Pancreas (tissue), 8 donors: ENCODE data around the gene PCDHGA3. TPM values are rescaled to one million over a fixed set of nuclear protein-coding genes. Genes with fewer than 3 reads are reported as not detected.

Experiments used
- polyA plus RNA-seq, 2 donors: library from polyadenylated mRNA; stranded (reverse); fragments of 200-250 nt; gene quantifications; one replicate each; pipeline ENCODE4 v1.2.3, GENCODE V29; 2013
- total RNA-seq, 6 donors: library from RNA; stranded (reverse); fragmentation: NEBNext Ultra II Directional in 4 of 6; extraction: Animal tissue kit (Norgen Biotek cat#: 25700) in 4 of 6; gene quantifications; one replicate each; pipeline versions ENCODE4 v1.2.1 to v1.2.4, GENCODE V29; 2021 to 2023
- donor health status: healthy with polysubstance abuse.
- donor health status: DM: no; HTN: no; CAD: no; lungs with moderate emphysema.
- donor health status: DM: no; HTN: no; CAD: no.
- donor health status: Bipolar disorder and iron deficiency.
- donor health status: DM: yes; HTN: yes; CAD: no.
- donor health status: DM: no; HTN: no; CAD: no.
- donor health status: DM: no; HTN: no; CAD: no.
- donor health status: DM: yes; HTN: yes; CAD: no.

PCDHGA3 gene
- total and polyA plus RNA-seq, 8 donors, result 0.52 to 2.4 (median 1.6) TPM

Other genes with a start within 250 kb of the PCDHGA3 start
Only the 30 nearest of the 38 such genes appear.
- 1 to 10 TPM in 1 of 6 donors, under 1 TPM in 5; 0.35 to 1.1 (median 0.51) TPM for gene PCDHB9, start 156.7 kb upstream of the PCDHGA3 start, total RNA-seq
- 1 to 10 TPM in 1 of 2 donors, under 1 TPM in 1; 0.76 to 1.2 TPM for gene PCDHB9, start 156.7 kb upstream of the PCDHGA3 start, polyA plus RNA-seq
- gene PCDHB10, start 151.5 kb upstream of the PCDHGA3 start, total RNA-seq, result 1 to 10 TPM in 1 of 6 donors, under 1 TPM in 5; 0.49 to 1.5 (median 0.63) TPM
- gene PCDHB10, start 151.5 kb upstream of the PCDHGA3 start, polyA plus RNA-seq, result 1 to 10 TPM in 1 of 2 donors, under 1 TPM in 1; 0.30 to 1.4 TPM
- 1 to 10 TPM; 2.1 to 9.0 (median 4.9) TPM for gene PCDHB11, start 144.2 kb upstream of the PCDHGA3 start, total RNA-seq
- 1 to 10 TPM in 1 of 2 donors, under 1 TPM in 1; 0.72 to 2.3 TPM for gene PCDHB11, start 144.2 kb upstream of the PCDHGA3 start, polyA plus RNA-seq
- gene PCDHB12, start 135.1 kb upstream of the PCDHGA3 start, total RNA-seq, result 1 to 10 TPM; 1.3 to 2.5 (median 1.5) TPM
- gene PCDHB12, start 135.1 kb upstream of the PCDHGA3 start, polyA plus RNA-seq, result 1 to 10 TPM in 1 of 2 donors, under 1 TPM in 1; 0.46 to 1.3 TPM
- 1 to 10 TPM; 2.4 to 3.3 (median 3.0) TPM for gene PCDHB13, start 129.9 kb upstream of the PCDHGA3 start, total RNA-seq
- gene PCDHB13, start 129.9 kb upstream of the PCDHGA3 start, polyA plus RNA-seq, result 1 to 10 TPM; 1.2 to 1.9 TPM
- gene PCDHB14, start 120.5 kb upstream of the PCDHGA3 start, total RNA-seq, result 1 to 10 TPM; 1.9 to 2.7 (median 2.1) TPM
- gene PCDHB14, start 120.5 kb upstream of the PCDHGA3 start, polyA plus RNA-seq, result 1 to 10 TPM; 2.8 to 2.9 TPM
- 1 to 10 TPM; 1.7 to 2.6 (median 2.4) TPM for gene PCDHB15, start 98.4 kb upstream of the PCDHGA3 start, total RNA-seq
- 1 to 10 TPM; 1.8 to 2.8 TPM for gene PCDHB15, start 98.4 kb upstream of the PCDHGA3 start, polyA plus RNA-seq
- under 1 TPM in 5 of 6 donors, not detected in 1; 0.14 to 0.69 (median 0.19) TPM for gene SLC25A2, start 39.8 kb upstream of the PCDHGA3 start, total RNA-seq
- under 1 TPM in 1 of 2 donors, not detected in 1; 0.30 TPM for gene SLC25A2, start 39.8 kb upstream of the PCDHGA3 start, polyA plus RNA-seq
- gene TAF7, start 23.0 kb upstream of the PCDHGA3 start, total RNA-seq, result 10 to 100 TPM; 17.7 to 40.2 (median 22.7) TPM
- 10 to 100 TPM; 16.6 to 47.4 TPM for gene TAF7, start 23.0 kb upstream of the PCDHGA3 start, polyA plus RNA-seq
- gene PCDHGA1, start 13.3 kb upstream of the PCDHGA3 start, total RNA-seq, result under 1 TPM; 0.22 to 0.67 (median 0.40) TPM
- gene PCDHGA1, start 13.3 kb upstream of the PCDHGA3 start, polyA plus RNA-seq, result under 1 TPM; 0.19 to 0.33 TPM
- 1 to 10 TPM in 5 of 6 donors, under 1 TPM in 1; 0.75 to 2.1 (median 1.5) TPM for gene PCDHGA2, start 5.1 kb upstream of the PCDHGA3 start, total RNA-seq
- under 1 TPM; 0.46 to 0.94 TPM for gene PCDHGA2, start 5.1 kb upstream of the PCDHGA3 start, polyA plus RNA-seq
- gene PCDHGB1, start 6.3 kb downstream of the PCDHGA3 start, total RNA-seq, result 1 to 10 TPM; 1.5 to 3.2 (median 1.9) TPM
- 1 to 10 TPM in 1 of 2 donors, under 1 TPM in 1; 0.31 to 1.1 TPM for gene PCDHGB1, start 6.3 kb downstream of the PCDHGA3 start, polyA plus RNA-seq
- 1 to 10 TPM; 1.8 to 2.9 (median 2.2) TPM for gene PCDHGA4, start 11.2 kb downstream of the PCDHGA3 start, total RNA-seq
- gene PCDHGA4, start 11.2 kb downstream of the PCDHGA3 start, polyA plus RNA-seq, result 1 to 10 TPM in 1 of 2 donors, under 1 TPM in 1; 0.61 to 1.0 TPM
- gene PCDHGB2, start 16.2 kb downstream of the PCDHGA3 start, total RNA-seq, result 1 to 10 TPM; 1.8 to 2.8 (median 2.2) TPM
- 1 to 10 TPM in 1 of 2 donors, under 1 TPM in 1; 0.63 to 1.1 TPM for gene PCDHGB2, start 16.2 kb downstream of the PCDHGA3 start, polyA plus RNA-seq
- 1 to 10 TPM; 1.2 to 2.1 (median 1.6) TPM for gene PCDHGA5, start 20.3 kb downstream of the PCDHGA3 start, total RNA-seq
- gene PCDHGA5, start 20.3 kb downstream of the PCDHGA3 start, polyA plus RNA-seq, result 1 to 10 TPM in 1 of 2 donors, under 1 TPM in 1; 0.40 to 1.1 TPM
- gene PCDHGB3, start 26.4 kb downstream of the PCDHGA3 start, total RNA-seq, result 1 to 10 TPM; 1.7 to 3.0 (median 2.3) TPM
- under 1 TPM; 0.59 to 0.99 TPM for gene PCDHGB3, start 26.4 kb downstream of the PCDHGA3 start, polyA plus RNA-seq
- gene PCDHGA6, start 30.1 kb downstream of the PCDHGA3 start, total RNA-seq, result 1 to 10 TPM; 1.4 to 3.1 (median 2.0) TPM
- gene PCDHGA6, start 30.1 kb downstream of the PCDHGA3 start, polyA plus RNA-seq, result 1 to 10 TPM; 1.1 to 1.4 TPM
- 1 to 10 TPM; 1.2 to 2.0 (median 1.7) TPM for gene PCDHGA7, start 38.9 kb downstream of the PCDHGA3 start, total RNA-seq
- 1 to 10 TPM in 1 of 2 donors, under 1 TPM in 1; 0.92 to 1.3 TPM for gene PCDHGA7, start 38.9 kb downstream of the PCDHGA3 start, polyA plus RNA-seq
- gene PCDHGB4, start 43.9 kb downstream of the PCDHGA3 start, total RNA-seq, result 1 to 10 TPM; 1.5 to 3.1 (median 1.9) TPM
- under 1 TPM; 0.56 to 0.65 TPM for gene PCDHGB4, start 43.9 kb downstream of the PCDHGA3 start, polyA plus RNA-seq
- 1 to 10 TPM in 2 of 6 donors, under 1 TPM in 4; 0.72 to 1.1 (median 0.91) TPM for gene PCDHGA8, start 48.8 kb downstream of the PCDHGA3 start, total RNA-seq
- gene PCDHGA8, start 48.8 kb downstream of the PCDHGA3 start, polyA plus RNA-seq, result under 1 TPM; 0.12 to 0.49 TPM
- 1 to 10 TPM; 4.0 to 7.9 (median 5.4) TPM for gene PCDHGB5, start 54.1 kb downstream of the PCDHGA3 start, total RNA-seq
- 1 to 10 TPM; 1.1 to 1.4 TPM for gene PCDHGB5, start 54.1 kb downstream of the PCDHGA3 start, polyA plus RNA-seq
- gene PCDHGA9, start 58.9 kb downstream of the PCDHGA3 start, total RNA-seq, result 1 to 10 TPM; 1.4 to 3.0 (median 2.3) TPM
- gene PCDHGA9, start 58.9 kb downstream of the PCDHGA3 start, polyA plus RNA-seq, result 1 to 10 TPM in 1 of 2 donors, under 1 TPM in 1; 0.31 to 1.3 TPM
- 1 to 10 TPM; 1.7 to 4.0 (median 2.6) TPM for gene PCDHGB6, start 64.2 kb downstream of the PCDHGA3 start, total RNA-seq
- gene PCDHGB6, start 64.2 kb downstream of the PCDHGA3 start, polyA plus RNA-seq, result 1 to 10 TPM in 1 of 2 donors, under 1 TPM in 1; 0.63 to 1.1 TPM
- 1 to 10 TPM; 1.2 to 3.1 (median 2.1) TPM for gene PCDHGA10, start 69.2 kb downstream of the PCDHGA3 start, total RNA-seq
- gene PCDHGA10, start 69.2 kb downstream of the PCDHGA3 start, polyA plus RNA-seq, result under 1 TPM; 0.26 to 0.95 TPM
- 1 to 10 TPM; 3.3 to 5.6 (median 3.9) TPM for gene PCDHGB7, start 73.8 kb downstream of the PCDHGA3 start, total RNA-seq
- 1 to 10 TPM; 1.0 to 1.1 TPM for gene PCDHGB7, start 73.8 kb downstream of the PCDHGA3 start, polyA plus RNA-seq
- gene PCDHGA11, start 77.2 kb downstream of the PCDHGA3 start, total RNA-seq, result 1 to 10 TPM; 1.2 to 2.6 (median 1.6) TPM
- under 1 TPM; 0.23 to 0.99 TPM for gene PCDHGA11, start 77.2 kb downstream of the PCDHGA3 start, polyA plus RNA-seq
- gene PCDHGA12, start 86.7 kb downstream of the PCDHGA3 start, total RNA-seq, result 1 to 10 TPM; 1.2 to 2.3 (median 1.6) TPM
- gene PCDHGA12, start 86.7 kb downstream of the PCDHGA3 start, polyA plus RNA-seq, result 1 to 10 TPM in 1 of 2 donors, under 1 TPM in 1; 0.33 to 1.2 TPM
- gene PCDHGC3, start 132.1 kb downstream of the PCDHGA3 start, total RNA-seq, result 10 to 100 TPM in 5 of 6 donors, 1 to 10 TPM in 1; 9.1 to 25.3 (median 16.7) TPM
- gene PCDHGC3, start 132.1 kb downstream of the PCDHGA3 start, polyA plus RNA-seq, result 10 to 100 TPM; 20.0 to 23.1 TPM
- gene PCDHGC4, start 141.2 kb downstream of the PCDHGA3 start, total RNA-seq, result 1 to 10 TPM in 3 of 6 donors, under 1 TPM in 3; 0.41 to 1.4 (median 0.91) TPM
- under 1 TPM; 0.35 to 0.65 TPM for gene PCDHGC4, start 141.2 kb downstream of the PCDHGA3 start, polyA plus RNA-seq
- under 1 TPM; 0.17 to 0.98 (median 0.76) TPM for gene PCDHGC5, start 145.3 kb downstream of the PCDHGA3 start, total RNA-seq
- under 1 TPM; 0.09 to 0.61 TPM for gene PCDHGC5, start 145.3 kb downstream of the PCDHGA3 start, polyA plus RNA-seq